Naive thymus-derived CD4-positive, alpha-beta T cell (primary cell): Measurements from ENCODE around the gene LCORL. TPM values are rescaled to one million over a fixed set of nuclear protein-coding genes. Genes with fewer than 3 reads are reported as not detected.

Source experiments
- ATAC-seq: fragments of 150-1000 bp; cut with Tn5 transposase; 2 replicates; pipeline ENCODE4 v1.10.0; 2021; ENCODE audit warnings: mild to moderate bottlenecking, moderate library complexity
- CTCF ChIA-PET: fragments of 350-600 bp; sonication (Branson Sonifier 250); formaldehyde crosslinking; loops from one replicate; lab custom pipeline; 2021; ENCODE audit warnings: antibody characterized with exemption; lab: Charles Lee
- POLR2A ChIA-PET: fragments of 350-600 bp; sonication (Branson Sonifier 250); formaldehyde crosslinking; loops from one replicate; lab custom pipeline; 2021; ENCODE audit warnings: antibody characterized with exemption, inconsistent platforms; lab: Charles Lee
- DNase-seq, 9 donors: peaks; one replicate each; pipeline versions ENCODE4 v3.0.0 to v3.0.0-alpha.2; 2020 to 2022; ENCODE audit warnings: mixed read lengths in 1 of 9
- H3K27ac ChIP-seq: one replicate; pipeline ENCODE4 v1.7.0; 2013; ENCODE audit warnings: mild to moderate bottlenecking, low read depth, low read length, moderate library complexity
- H3K27me3 ChIP-seq, 2 donors: one replicate each; pipeline ENCODE4 v1.7.0; 2013; ENCODE audit warnings: low read length in 2 of 2, mild to moderate bottlenecking in 2 of 2, moderate library complexity in 2 of 2; ENCODE audit not compliant: control insufficient read depth in 2 of 2, insufficient read depth in 2 of 2
- H3K36me3 ChIP-seq, 3 experiments: 1 replicate in 2 of 3; 2 replicates in 1 of 3; pipeline ENCODE4 v1.7.0; 2013; ENCODE audit warnings: low read length in 3 of 3, mild to moderate bottlenecking in 3 of 3, moderate library complexity in 1 of 3; ENCODE audit not compliant: insufficient read depth in 3 of 3, control insufficient read depth in 2 of 3
- H3K4me1 ChIP-seq, 2 donors: one replicate each; pipeline ENCODE4 v1.7.0; 2013; ENCODE audit warnings: low read length in 2 of 2, mild to moderate bottlenecking in 2 of 2, moderate library complexity in 1 of 2; ENCODE audit not compliant: control insufficient read depth in 2 of 2, insufficient read depth in 2 of 2
- H3K4me3 ChIP-seq: 2 replicates; pipeline ENCODE4 v1.7.0; 2013; ENCODE audit warnings: mild to moderate bottlenecking, low read length
- H3K9me3 ChIP-seq, 3 experiments: 1 replicate in 2 of 3; 2 replicates in 1 of 3; pipeline ENCODE4 v1.7.0; 2013; ENCODE audit warnings: low read length in 3 of 3; ENCODE audit not compliant: control insufficient read depth in 2 of 3
- H3K27ac Mint-ChIP-seq, 9 donors: one replicate each; pipeline ENCODE4 v1.8.0; 2020 to 2022; ENCODE audit warnings: mixed read lengths in 9 of 9, mild to moderate bottlenecking in 8 of 9, moderate library complexity in 5 of 9, inconsistent platforms in 2 of 9
- H3K27me3 Mint-ChIP-seq, 5 donors: one replicate each; pipeline ENCODE4 v1.8.0; 2021 to 2022; ENCODE audit warnings: mixed read lengths in 5 of 5, mild to moderate bottlenecking in 1 of 5
- H3K36me3 Mint-ChIP-seq, 5 donors: one replicate each; pipeline ENCODE4 v1.8.0; 2020 to 2022; ENCODE audit warnings: mixed read lengths in 5 of 5, mild to moderate bottlenecking in 3 of 5, inconsistent platforms in 1 of 5
- H3K4me1 Mint-ChIP-seq, 7 donors: one replicate each; pipeline ENCODE4 v1.8.0; 2020 to 2022; ENCODE audit warnings: mixed read lengths in 7 of 7, mild to moderate bottlenecking in 3 of 7, inconsistent platforms in 1 of 7
- H3K4me3 Mint-ChIP-seq, 10 donors: one replicate each; pipeline ENCODE4 v1.8.0; 2020 to 2022; ENCODE audit warnings: mild to moderate bottlenecking in 10 of 10, mixed read lengths in 10 of 10, moderate library complexity in 6 of 10, inconsistent platforms in 2 of 10
- H3K9me3 Mint-ChIP-seq, 11 donors: one replicate each; pipeline ENCODE4 v1.8.0; 2020 to 2022; ENCODE audit warnings: mixed read lengths in 11 of 11, mild to moderate bottlenecking in 4 of 11, inconsistent platforms in 1 of 11, moderate library complexity in 1 of 11
- intact Hi-C, 2 donors: fragments of 100-400 bp; cut with micrococcal nuclease; formaldehyde crosslinking; loops; one replicate each; pipeline ENCODE4 v1.15.1; 2023
- polyA plus RNA-seq, 2 donors: library from polyadenylated mRNA; unstranded; fragments of 300-500 nt; fragmentation: Illumina TruSeq; gene quantifications; one replicate each; pipeline ENCODE4 v1.2.3, GENCODE V29; 2021
- total RNA-seq, 6 experiments: library from RNA in 5 of 6; stranded (reverse) in 5 of 6; gene quantifications; 1 replicate in 5 of 6; 2 replicates in 1 of 6; pipeline ENCODE4 v1.2.3 and lab custom pipeline; 2021 to 2026

The LCORL gene
- total and polyA plus RNA-seq, 7 experiments from 2014 or later: 4.9 to 15.2 (median 11.9) TPM

- ATAC-seq: peak; percentile 95
- ChIA-PET POLR2A (interaction anchor here (0.7 to 1.7 kb wide), 3 partner anchors 196 to 248 kb away, joined by 3 to 10 read pairs (median 4); partner anchors contain the start of genes LCORL and MED28), CTCF (interaction anchor here (1.7 kb wide), 1 partner anchor 262 kb away, joined by 6 read pairs; no protein-coding TSS in a partner anchor)
- peak; percentile 97 to 99 (median 97) for DNase-seq
- peak within 1 kb of the TSS; percentile 96 for H3K4me3 ChIP-seq
- Mint-ChIP-seq H3K27ac (peak within 1 kb of the TSS; percentile 91 to 99 (median 98)), H3K4me1 (peaks cover 50 to 65% (median 59%) of the 10 kb centered on the region in 7 donors), H3K36me3 (peaks cover 0 to 18% (median 9%) of the 10 kb centered on the region in 5 donors), H3K9me3 (peaks cover 0 to 2% (median 0%) of the 10 kb centered on the region in 11 donors), H3K4me3 (peak within 1 kb of the TSS; percentile 93 to 100 (median 98)), H3K27me3 (no peaks in the 10 kb centered on the region)
- H3K27ac ChIP-seq: peak within 1 kb of the TSS; percentile 99
- H3K36me3 ChIP-seq: peaks cover 0 to 13% (median 7%) of the 10 kb centered on the region in 3 experiments
- intact Hi-C loops: loop anchor here (1.0 to 5.0 kb wide), 10 partner anchors 196 to 1586 kb away; partner anchors contain the start of genes LAP3 (in 2 of the 2), MED28 (in 2 of the 2), QDPR (in 1 of the 2) and TAPT1 (in 1 of the 2)
- H3K4me1 ChIP-seq: peaks cover 16 to 30% of the 10 kb centered on the region in 2 donors
- no peaks in the 10 kb centered on the region for H3K27me3 ChIP-seq
- H3K9me3 ChIP-seq: no peaks in the 10 kb centered on the region
Measured at GRCh38 chr4:17810260-17811077, 211.1 kb downstream of the LCORL start, which contains the start of the genes DCAF16 and NCAPG. TSS of gene DCAF16 (minus strand) at chr4:17810757. CDS start at chr4:17804141, 6,616 bp downstream. TSS of gene NCAPG (plus strand) at chr4:17810979. CDS start at chr4:17811078, 99 bp downstream.

- Mint-ChIP-seq H3K9me3 (peaks cover 0 to 2% (median 0%) of the 10 kb centered on the region in 11 donors), H3K27me3 (no peaks in the 10 kb centered on the region), H3K4me1 (peaks cover 53 to 71% (median 60%) of the 10 kb centered on the region in 7 donors), H3K27ac (peak overlapping the region; percentile 91 to 99 (median 98)), H3K4me3 (peak overlapping the region; percentile 93 to 100 (median 98)), H3K36me3 (peaks cover 0 to 19% (median 9%) of the 10 kb centered on the region in 5 donors)
- CTCF ChIA-PET: interaction anchor here (1.1 to 1.9 kb wide), 3 partner anchors 196 to 263 kb away, joined by 3 to 6 read pairs (median 6); no protein-coding TSS in a partner anchor
- H3K27me3 ChIP-seq: no peaks in the 10 kb centered on the region
- H3K9me3 ChIP-seq: no peaks in the 10 kb centered on the region
- intact Hi-C loops: loop anchor here (1.0 to 5.0 kb wide), 12 partner anchors 172 to 1585 kb away; partner anchors contain the start of genes LAP3 (in 2 of the 2), MED28 (in 2 of the 2), QDPR (in 1 of the 2) and TAPT1 (in 1 of the 2)
- H3K27ac ChIP-seq: peak overlapping the region; percentile 99
- POLR2A ChIA-PET: interaction anchor here (0.9 to 1.7 kb wide), 3 partner anchors 195 to 261 kb away, joined by 3 to 10 read pairs (median 4); partner anchors contain the start of genes LCORL and MED28
- ATAC-seq (no peak), DNase-seq (peak in 3 of 9 donors; percentile 10 to 14 (median 10))
- H3K36me3 ChIP-seq: peaks cover 0 to 16% (median 8%) of the 10 kb centered on the region in 3 experiments
- H3K4me1 ChIP-seq: peaks cover 16 to 30% of the 10 kb centered on the region in 2 donors
- H3K4me3 ChIP-seq: peak overlapping the region; percentile 96
Measured at GRCh38 chr4:17809667-17810066, 211.9 kb downstream of the LCORL start.

- no peaks in the 10 kb centered on the region for H3K9me3 ChIP-seq
- intact Hi-C loops: loop anchor here (5.0 kb wide), 1 partner anchor 170 kb away; no protein-coding TSS in a partner anchor
- H3K36me3 ChIP-seq: peaks cover 12 to 34% (median 22%) of the 10 kb centered on the region in 3 experiments
- H3K4me1 ChIP-seq: peaks cover 16 to 30% of the 10 kb centered on the region in 2 donors
- DNase-seq (no peak), ATAC-seq (no peak)
- peak overlapping the region in 4 of 9 donors; percentile 50 to 95 (median 71) for H3K27ac Mint-ChIP-seq
- no peak overlapping the region for H3K27ac ChIP-seq
- ChIA-PET POLR2A (no interaction called here), CTCF (interaction anchor here (1.0 to 1.9 kb wide), 4 partner anchors 8 to 259 kb away, joined by 3 to 11 read pairs (median 4); no protein-coding TSS in a partner anchor)
- peaks cover 0 to 2% (median 0%) of the 10 kb centered on the region in 11 donors for H3K9me3 Mint-ChIP-seq
- H3K27me3 ChIP-seq: no peaks in the 10 kb centered on the region
- H3K4me3 Mint-ChIP-seq: peak overlapping the region; percentile 39 to 100 (median 95)
- peak overlapping the region; percentile 30 for H3K4me3 ChIP-seq
- H3K4me1 Mint-ChIP-seq: peaks cover 50 to 83% (median 70%) of the 10 kb centered on the region in 7 donors
- peaks cover 5 to 33% (median 17%) of the 10 kb centered on the region in 5 donors for H3K36me3 Mint-ChIP-seq
- no peaks in the 10 kb centered on the region for H3K27me3 Mint-ChIP-seq
Measured at GRCh38 chr4:17807446-17807845, 214.1 kb downstream of the LCORL start.

DNA sequence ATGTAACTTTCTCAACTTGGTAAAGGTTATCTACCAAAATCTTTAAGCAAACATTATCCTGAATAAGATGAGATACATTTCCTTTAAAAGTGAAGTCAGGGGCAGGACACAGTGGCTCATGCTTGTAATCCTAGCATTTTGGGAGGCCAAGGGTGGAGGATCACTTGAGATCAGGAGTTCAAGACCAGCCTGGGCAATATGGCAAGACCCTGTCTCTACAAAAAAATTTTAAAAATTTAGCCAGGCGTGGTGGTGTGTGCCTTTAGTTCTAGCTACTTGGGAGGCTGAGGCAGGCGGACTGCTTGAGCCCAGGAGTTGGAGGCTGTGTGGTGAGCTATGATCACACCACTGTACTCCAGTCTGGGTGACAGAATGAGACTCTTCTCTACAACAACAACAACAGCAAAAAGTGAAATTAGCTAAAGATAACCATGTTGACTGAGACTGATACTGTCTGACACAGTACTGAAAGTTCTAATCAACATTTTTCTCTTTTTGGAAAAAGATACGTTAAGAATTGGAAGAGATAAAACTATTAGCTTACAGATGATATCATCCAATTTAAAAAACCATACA, 215.9 kb downstream of the LCORL start:
- Histone ChIP-seq H3K27ac (no peak overlapping the region), H3K4me1 (peaks cover 16 to 30% of the 10 kb centered on the region in 2 donors), H3K27me3 (no peaks in the 10 kb centered on the region), H3K4me3 (no peak overlapping the region), H3K9me3 (no peaks in the 10 kb centered on the region), H3K36me3 (peaks cover 12 to 39% (median 22%) of the 10 kb centered on the region in 3 experiments)
- H3K27ac Mint-ChIP-seq: peak overlapping the region in 4 of 9 donors; percentile 30 to 59 (median 47)
- H3K27me3 Mint-ChIP-seq: no peaks in the 10 kb centered on the region
- intact Hi-C loops: loop anchor here (5.0 kb wide), 1 partner anchor 168 kb away; no protein-coding TSS in a partner anchor
- H3K4me1 Mint-ChIP-seq: peaks cover 43 to 86% (median 70%) of the 10 kb centered on the region in 7 donors
- DNase-seq (no peak), ATAC-seq (no peak)
- H3K36me3 Mint-ChIP-seq: peaks cover 5 to 34% (median 19%) of the 10 kb centered on the region in 5 donors
- H3K9me3 Mint-ChIP-seq: peaks cover 0 to 1% (median 0%) of the 10 kb centered on the region in 11 donors
- peak overlapping the region in 8 of 10 donors; percentile 7 to 94 (median 33) for H3K4me3 Mint-ChIP-seq
- CTCF ChIA-PET: interaction anchor here (0.6 to 1.1 kb wide), 3 partner anchors 11 to 256 kb away, joined by 3 to 4 read pairs (median 3); partner anchors contain the start of gene MED28
- POLR2A ChIA-PET: no interaction called here

GRCh38 chr4:17797808-17798207, 223.7 kb downstream of the LCORL start:
- H3K36me3 Mint-ChIP-seq: peaks cover 0 to 34% (median 12%) of the 10 kb centered on the region in 5 donors

More at GRCh38 chr4:17797808-17798207, 223.7 kb downstream of the LCORL start:
- Mint-ChIP-seq H3K4me1 (peaks cover 2 to 22% (median 14%) of the 10 kb centered on the region in 7 donors), H3K9me3 (no peaks in the 10 kb centered on the region), H3K4me3 (no peak overlapping the region), H3K27me3 (no peaks in the 10 kb centered on the region), H3K27ac (peak overlapping the region in 3 of 9 donors; percentile 6 to 54 (median 36))
- intact Hi-C loops: no loop called here
- Histone ChIP-seq H3K9me3 (no peaks in the 10 kb centered on the region), H3K27me3 (no peaks in the 10 kb centered on the region), H3K4me3 (no peak overlapping the region), H3K4me1 (no peaks in the 10 kb centered on the region), H3K27ac (no peak overlapping the region), H3K36me3 (peaks cover 0 to 11% (median 0%) of the 10 kb centered on the region in 3 experiments)
- CTCF ChIA-PET: interaction anchor here (1.3 to 1.6 kb wide), 2 partner anchors 10 to 19 kb away, joined by 4 to 6 read pairs; no protein-coding TSS in a partner anchor
- POLR2A ChIA-PET: no interaction called here
- no peak for ATAC-seq
- no peak for DNase-seq
